H1 (cell line): ENCODE results near the gene EEF2K. TPM values are rescaled to one million over a fixed set of nuclear protein-coding genes. Genes with fewer than 3 reads are reported as not detected.

Experiments
- BRCA1 ChIP-seq: IDR thresholded peaks from 2 replicates; pipeline ENCODE4 v1.6.1; 2012; ENCODE audit warnings: low read depth, low read length, improper control_type of control experiment
- CHD2 ChIP-seq: IDR thresholded peaks from 2 replicates; pipeline ENCODE4 v1.6.1; 2012; ENCODE audit warnings: low read length, improper control_type of control experiment
- KDM5A ChIP-seq: fragments of 200-600 bp; IDR thresholded peaks from 2 replicates; pipeline ENCODE4 v1.7.1; 2012; ENCODE audit warnings: mild to moderate bottlenecking, low read length, inconsistent platforms, mixed read lengths
- NRF1 ChIP-seq: IDR thresholded peaks from 2 replicates; pipeline ENCODE4 v1.6.1; 2011; ENCODE audit warnings: mild to moderate bottlenecking, low read depth, low read length, improper control_type of control experiment
- PHF8 ChIP-seq: fragments of 200-600 bp; sonication (generic); conservative IDR thresholded peaks from 2 replicates; pipeline ENCODE4 v1.7.1; 2012; ENCODE audit warnings: low read depth, mild to moderate bottlenecking, inconsistent platforms, low read length, moderate library complexity
- RNF2 ChIP-seq: fragments of 200-900, 300-1000 bp; sonication (generic); IDR thresholded peaks from 2 replicates; pipeline ENCODE4 v1.7.1; 2016; ENCODE audit warnings: borderline replicate concordance, low read depth, mild to moderate bottlenecking, antibody characterized with exemption, low read length; ENCODE audit not compliant: poor library complexity, severe bottlenecking; ENCODE audit errors: missing control alignments
- TAF7 ChIP-seq: optimal IDR thresholded peaks from 2 replicates; pipeline ENCODE3; 2011; ENCODE audit warnings: low read depth, mild to moderate bottlenecking, inconsistent platforms, low read length, moderate library complexity, borderline replicate concordance
- polyA plus RNA-seq, 7 experiments: library from polyadenylated mRNA; depleted of rRNA in 3 of 7; stranded (reverse) in 5 of 7; unstranded in 2 of 7; fragments of >200 nt in 5 of 7; fragments of 200-250 nt in 2 of 7; gene quantifications; 1 replicate in 5 of 7; 2 replicates in 1 of 7; 4 replicates in 1 of 7; pipeline versions ENCODE4 v1.2.1 to v1.2.3, GENCODE V29; 2011 to 2013; ENCODE audit warnings: missing spikeins in 2 of 7, mixed read lengths in 2 of 7
- total RNA-seq: library from RNA; stranded (reverse); fragmentation: NEBNext Ultra II Directional; extraction: Animal tissue kit (Norgen Biotek cat#: 25700); gene quantifications from 2 replicates; pipeline ENCODE4 v1.2.1, GENCODE V29; 2021

EEF2K gene
- total and polyA plus RNA-seq, 2 of the 8 experiments (the other 6 are each of a cell fraction or from before 2014, with no cell fraction given): 14.9 to 30.2 TPM

- TF ChIP-seq PHF8: no peak
- no peak for TF ChIP-seq NRF1
- no peak for TF ChIP-seq TAF7
- TF ChIP-seq CHD2: no peak
- no peak for TF ChIP-seq BRCA1
- no peak for TF ChIP-seq KDM5A
- no peak for TF ChIP-seq RNF2
Measured at GRCh38 chr16:22311520-22311919, 105.4 kb downstream of the EEF2K start (continued).
